ENCODE data around the gene SLC22A3. TPM values are rescaled to one million over a fixed set of nuclear protein-coding genes. Genes with fewer than 3 reads are reported as not detected.

SLC22A3 gene
- total and polyA plus RNA-seq, 2 of the 13 experiments (the other 11 are each of a cell fraction or from before 2014, with no cell fraction given): 12.0 to 31.5 TPM

DNA sequence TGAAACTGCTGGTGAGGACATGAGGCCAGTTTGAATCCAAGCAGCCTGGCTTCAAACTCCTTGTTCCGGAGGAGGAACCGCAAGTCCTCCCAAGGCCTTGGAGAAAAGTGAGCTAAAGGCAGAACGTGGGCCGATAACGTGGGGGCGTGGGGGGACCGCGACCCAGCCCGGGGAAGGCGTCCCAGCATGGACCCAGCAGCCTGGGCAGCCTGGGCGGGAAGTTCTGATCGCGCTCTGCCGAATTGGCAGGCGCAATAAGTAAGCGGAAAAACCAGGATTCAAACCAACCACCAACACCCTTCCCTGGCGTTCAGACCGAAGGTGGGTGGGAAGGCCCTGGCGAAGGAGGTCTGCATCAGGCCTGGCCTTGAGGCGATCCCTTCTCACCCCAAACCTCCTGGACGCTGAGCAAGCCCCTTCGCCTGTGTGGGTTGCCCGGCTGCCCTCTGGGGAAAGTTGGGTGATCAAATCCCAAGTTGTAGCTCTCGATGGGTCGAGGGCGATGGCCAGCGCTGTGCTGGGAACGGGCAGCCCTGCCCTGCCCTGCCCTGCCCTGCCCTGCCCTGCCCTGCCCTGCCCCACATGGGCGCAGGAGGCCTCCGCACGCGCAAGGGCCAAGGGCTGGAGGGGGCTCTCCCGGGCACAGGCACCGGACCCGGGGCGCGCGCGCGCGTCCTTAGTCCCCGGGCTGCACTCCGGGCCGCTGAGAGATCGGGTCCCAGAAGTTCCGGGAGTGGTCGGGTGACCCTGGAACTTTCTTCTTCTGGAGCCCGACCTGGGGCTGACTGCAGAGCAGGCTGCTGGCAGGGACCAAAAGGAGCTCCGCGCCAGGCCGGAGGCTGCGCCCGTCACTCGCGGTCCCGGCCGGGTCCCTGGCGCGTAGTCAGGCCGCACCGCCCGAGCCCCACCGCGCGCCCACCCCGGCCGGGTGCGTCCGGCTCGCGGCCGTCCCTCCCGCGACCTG lies 637 bp upstream of the SLC22A3 start (continued):
- no peak for TF ChIP-seq HMGXB3 (CRISPR knock-in tag; IDR thresholded peaks at IDR 0.05; ENCODE audit: borderline replicate concordance)
- TF ChIP-seq, protein P1, sequence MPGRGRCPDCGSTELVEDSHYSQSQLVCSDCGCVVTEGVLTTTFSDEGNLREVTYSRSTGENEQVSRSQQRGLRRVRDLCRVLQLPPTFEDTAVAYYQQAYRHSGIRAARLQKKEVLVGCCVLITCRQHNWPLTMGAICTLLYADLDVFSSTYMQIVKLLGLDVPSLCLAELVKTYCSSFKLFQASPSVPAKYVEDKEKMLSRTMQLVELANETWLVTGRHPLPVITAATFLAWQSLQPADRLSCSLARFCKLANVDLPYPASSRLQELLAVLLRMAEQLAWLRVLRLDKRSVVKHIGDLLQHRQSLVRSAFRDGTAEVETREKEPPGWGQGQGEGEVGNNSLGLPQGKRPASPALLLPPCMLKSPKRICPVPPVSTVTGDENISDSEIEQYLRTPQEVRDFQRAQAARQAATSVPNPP (CRISPR knock-in tag; IDR thresholded peaks at IDR 0.05): no peak
- TF ChIP-seq PITX1 (CRISPR knock-in tag; IDR thresholded peaks at IDR 0.05): no peak
- no peak for TF ChIP-seq TCF7L2 (IDR thresholded peaks at IDR 0.05; ENCODE audit: low read depth, low read length)
- TF ChIP-seq MLXIP (CRISPR knock-in tag; IDR thresholded peaks at IDR 0.05; ENCODE audit: borderline replicate concordance): no peak
- TF ChIP-seq, protein P2, sequence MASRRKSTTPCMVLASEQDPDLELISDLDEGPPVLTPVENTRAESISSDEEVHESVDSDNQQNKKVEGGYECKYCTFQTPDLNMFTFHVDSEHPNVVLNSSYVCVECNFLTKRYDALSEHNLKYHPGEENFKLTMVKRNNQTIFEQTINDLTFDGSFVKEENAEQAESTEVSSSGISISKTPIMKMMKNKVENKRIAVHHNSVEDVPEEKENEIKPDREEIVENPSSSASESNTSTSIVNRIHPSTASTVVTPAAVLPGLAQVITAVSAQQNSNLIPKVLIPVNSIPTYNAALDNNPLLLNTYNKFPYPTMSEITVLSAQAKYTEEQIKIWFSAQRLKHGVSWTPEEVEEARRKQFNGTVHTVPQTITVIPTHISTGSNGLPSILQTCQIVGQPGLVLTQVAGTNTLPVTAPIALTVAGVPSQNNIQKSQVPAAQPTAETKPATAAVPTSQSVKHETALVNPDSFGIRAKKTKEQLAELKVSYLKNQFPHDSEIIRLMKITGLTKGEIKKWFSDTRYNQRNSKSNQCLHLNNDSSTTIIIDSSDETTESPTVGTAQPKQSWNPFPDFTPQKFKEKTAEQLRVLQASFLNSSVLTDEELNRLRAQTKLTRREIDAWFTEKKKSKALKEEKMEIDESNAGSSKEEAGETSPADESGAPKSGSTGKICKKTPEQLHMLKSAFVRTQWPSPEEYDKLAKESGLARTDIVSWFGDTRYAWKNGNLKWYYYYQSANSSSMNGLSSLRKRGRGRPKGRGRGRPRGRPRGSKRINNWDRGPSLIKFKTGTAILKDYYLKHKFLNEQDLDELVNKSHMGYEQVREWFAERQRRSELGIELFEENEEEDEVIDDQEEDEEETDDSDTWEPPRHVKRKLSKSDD (CRISPR knock-in tag; IDR thresholded peaks at IDR 0.05; ENCODE audit: low read depth): peak; percentile 54; the same call in 1 of the 2 replicates
- no peak for TF ChIP-seq STAT6 (CRISPR knock-in tag; IDR thresholded peaks at IDR 0.05; ENCODE audit: borderline replicate concordance)
- TF ChIP-seq ZNF879 (CRISPR knock-in tag; IDR thresholded peaks at IDR 0.05): no peak
- TF ChIP-seq RELA (CRISPR knock-in tag; IDR thresholded peaks at IDR 0.05): no peak
- TF ChIP-seq KMT2A (CRISPR knock-in tag; IDR thresholded peaks at IDR 0.05): no peak; the same call in none of the 2 replicates
- TF ChIP-seq TAF1 (CRISPR knock-in tag; IDR thresholded peaks at IDR 0.05): 0 out of 2 replicates have a peak, but pooled peaks have one; percentile 37

All from HepG2 (cell line).